Gastrocnemius medialis (tissue), 4 donors: ENCODE results near the gene IGSF9.

Experiments used
- CTCF ChIP-seq, 5 experiments: fragments of 450-650 bp in 3 of 5; fragments of 200-600 bp in 2 of 5; sonication (generic) in 2 of 5; IDR thresholded peaks in 4 of 5; conservative IDR thresholded peaks in 1 of 5; 1 replicate in 4 of 5; 2 replicates in 1 of 5; pipeline ENCODE4 v1.5.1; 2016 to 2019; ENCODE audit warnings: antibody characterized with exemption in 5 of 5, mild to moderate bottlenecking in 3 of 5, moderate library complexity in 3 of 5
- POLR2A ChIP-seq, 2 donors: fragments of 450-650 bp; IDR thresholded peaks; one replicate each; pipeline ENCODE4 v1.6.1; 2017; ENCODE audit warnings: antibody characterized with exemption in 2 of 2, mild to moderate bottlenecking in 2 of 2, moderate library complexity in 2 of 2

- TF ChIP-seq CTCF (IDR thresholded peaks at IDR 0.05 in 4 of 5, conservative IDR thresholded peaks at IDR 0.05 in 1 of 5) (no peak), POLR2A (IDR thresholded peaks at IDR 0.05) (no peak)
These were observed 4.6 kb upstream of the IGSF9 start for GRCh38 chr1:159949981-159950381.
